Chondrocyte (in vitro differentiated cells): ENCODE data around the gene RAI1. TPM values are rescaled to one million over a fixed set of nuclear protein-coding genes. Genes with fewer than 3 reads are reported as not detected.

Source experiments
- DNase-seq: peaks from one replicate; pipeline ENCODE4 v3.0.0; 2021; ENCODE audit warnings: mixed read lengths, low spot score
- H3K27ac Mint-ChIP-seq: one replicate; pipeline ENCODE4 v1.8.0; 2021; ENCODE audit warnings: mild to moderate bottlenecking, moderate library complexity, mixed read lengths; ENCODE audit not compliant: unreplicated experiment
- H3K27me3 Mint-ChIP-seq: 2 replicates; pipeline ENCODE4 v1.8.0; 2021; ENCODE audit warnings: low read depth, mixed read lengths
- H3K36me3 Mint-ChIP-seq: 2 replicates; pipeline ENCODE4 v1.8.0; 2021; ENCODE audit warnings: low read depth, mixed read lengths
- H3K4me1 Mint-ChIP-seq: 2 replicates; pipeline ENCODE4 v1.8.0; 2021; ENCODE audit warnings: low read depth, mild to moderate bottlenecking, mixed read lengths
- H3K4me3 Mint-ChIP-seq: one replicate; pipeline ENCODE4 v1.8.0; 2021; ENCODE audit warnings: mild to moderate bottlenecking, moderate library complexity, mixed read lengths; ENCODE audit not compliant: unreplicated experiment
- H3K9me3 Mint-ChIP-seq: 2 replicates; pipeline ENCODE4 v1.8.0; 2021; ENCODE audit warnings: low read depth, mixed read lengths
- total RNA-seq: library from RNA; stranded (reverse); gene quantifications from 3 replicates; pipeline ENCODE4 v1.2.1, GENCODE V29; 2021
- TF ChIP-seq, protein P1 (sequence below): fragments of 200-600 bp; sonication (generic); IDR thresholded peaks from 2 replicates; pipeline ENCODE4 v1.5.0; 2021; ENCODE audit warnings: antibody characterized with exemption, mild to moderate bottlenecking, moderate library complexity

Gene RAI1
- total RNA-seq, 1 donor from 2014 or later, result 28.7 TPM

DNA sequence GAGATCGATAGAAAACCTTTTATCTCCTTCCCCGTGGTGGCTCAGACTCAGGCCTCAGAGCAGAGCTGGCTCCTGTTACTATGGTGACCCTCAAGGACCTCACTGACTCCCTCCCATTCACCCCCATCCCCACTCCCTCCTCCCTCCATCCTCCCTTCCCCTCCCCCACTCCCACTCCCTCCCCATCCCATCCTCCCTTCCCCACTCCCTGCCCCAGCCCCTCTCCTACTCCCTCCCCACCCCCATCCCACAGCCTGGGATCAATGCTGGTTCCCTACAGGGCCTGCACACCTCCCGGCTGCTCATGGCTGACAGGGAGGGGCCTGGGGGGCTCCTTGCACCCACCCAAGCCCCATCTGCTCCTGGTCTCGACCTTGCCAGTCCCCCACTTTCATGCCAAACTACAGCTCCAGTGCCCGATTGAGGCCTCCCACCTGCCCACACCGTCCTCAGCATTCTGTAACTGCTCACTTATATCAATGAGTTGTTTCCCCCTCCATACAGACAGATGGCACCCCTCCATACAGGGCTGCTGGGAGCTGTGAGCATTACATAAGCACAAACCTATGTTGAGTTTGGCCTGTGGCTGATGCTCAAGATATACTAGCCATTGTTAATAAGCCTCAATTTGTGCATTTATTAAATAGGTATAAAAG lies 11.6 kb upstream of the RAI1 start:
- TF ChIP-seq, protein P1, sequence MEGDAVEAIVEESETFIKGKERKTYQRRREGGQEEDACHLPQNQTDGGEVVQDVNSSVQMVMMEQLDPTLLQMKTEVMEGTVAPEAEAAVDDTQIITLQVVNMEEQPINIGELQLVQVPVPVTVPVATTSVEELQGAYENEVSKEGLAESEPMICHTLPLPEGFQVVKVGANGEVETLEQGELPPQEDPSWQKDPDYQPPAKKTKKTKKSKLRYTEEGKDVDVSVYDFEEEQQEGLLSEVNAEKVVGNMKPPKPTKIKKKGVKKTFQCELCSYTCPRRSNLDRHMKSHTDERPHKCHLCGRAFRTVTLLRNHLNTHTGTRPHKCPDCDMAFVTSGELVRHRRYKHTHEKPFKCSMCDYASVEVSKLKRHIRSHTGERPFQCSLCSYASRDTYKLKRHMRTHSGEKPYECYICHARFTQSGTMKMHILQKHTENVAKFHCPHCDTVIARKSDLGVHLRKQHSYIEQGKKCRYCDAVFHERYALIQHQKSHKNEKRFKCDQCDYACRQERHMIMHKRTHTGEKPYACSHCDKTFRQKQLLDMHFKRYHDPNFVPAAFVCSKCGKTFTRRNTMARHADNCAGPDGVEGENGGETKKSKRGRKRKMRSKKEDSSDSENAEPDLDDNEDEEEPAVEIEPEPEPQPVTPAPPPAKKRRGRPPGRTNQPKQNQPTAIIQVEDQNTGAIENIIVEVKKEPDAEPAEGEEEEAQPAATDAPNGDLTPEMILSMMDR, result no peak
- H3K4me3 Mint-ChIP-seq, result no peak overlapping the region
- peaks cover 6% of the 10 kb centered on the region for H3K4me1 Mint-ChIP-seq
- no peak for DNase-seq
- no peaks in the 10 kb centered on the region for H3K9me3 Mint-ChIP-seq
- H3K36me3 Mint-ChIP-seq, result no peaks in the 10 kb centered on the region
- no peak overlapping the region for H3K27ac Mint-ChIP-seq
- H3K27me3 Mint-ChIP-seq, result no peaks in the 10 kb centered on the region

DNA sequence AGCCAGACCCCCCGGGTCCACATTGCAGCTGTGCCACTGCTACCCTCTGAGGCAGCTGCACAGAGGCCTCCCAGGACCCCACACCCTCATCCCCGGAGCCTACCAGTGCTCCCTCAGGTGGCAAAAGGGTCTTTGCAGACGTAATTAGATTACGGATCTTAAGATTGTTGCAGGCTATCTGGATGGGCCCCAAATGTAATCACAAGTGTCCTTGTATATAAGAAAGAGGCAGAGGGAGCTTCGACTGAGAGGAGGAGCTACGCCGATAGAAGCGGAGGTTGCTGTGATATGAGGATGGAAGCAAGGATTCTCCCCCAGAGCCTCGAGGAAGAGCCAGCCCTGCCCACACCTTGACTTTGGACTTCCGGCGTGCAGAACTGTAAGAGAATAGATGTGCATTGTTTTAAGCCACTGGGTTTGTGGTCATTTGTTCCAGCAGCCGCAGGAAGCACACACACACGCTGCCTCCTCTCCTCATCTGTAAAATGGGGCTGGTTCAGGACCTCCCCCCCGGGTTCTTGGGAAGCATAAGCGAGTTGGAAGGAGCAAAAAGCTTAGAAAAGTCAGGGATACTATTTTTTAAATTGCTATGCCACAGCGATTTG lies 10.5 kb upstream of the RAI1 start:
- H3K4me3 Mint-ChIP-seq, result no peak overlapping the region
- TF ChIP-seq, protein P1, result no peak
- DNase-seq, result no peak
- H3K36me3 Mint-ChIP-seq, result no peaks in the 10 kb centered on the region
- no peaks in the 10 kb centered on the region for H3K9me3 Mint-ChIP-seq
- H3K27me3 Mint-ChIP-seq, result no peaks in the 10 kb centered on the region
- peaks cover 6% of the 10 kb centered on the region for H3K4me1 Mint-ChIP-seq
- H3K27ac Mint-ChIP-seq, result no peak overlapping the region

DNA sequence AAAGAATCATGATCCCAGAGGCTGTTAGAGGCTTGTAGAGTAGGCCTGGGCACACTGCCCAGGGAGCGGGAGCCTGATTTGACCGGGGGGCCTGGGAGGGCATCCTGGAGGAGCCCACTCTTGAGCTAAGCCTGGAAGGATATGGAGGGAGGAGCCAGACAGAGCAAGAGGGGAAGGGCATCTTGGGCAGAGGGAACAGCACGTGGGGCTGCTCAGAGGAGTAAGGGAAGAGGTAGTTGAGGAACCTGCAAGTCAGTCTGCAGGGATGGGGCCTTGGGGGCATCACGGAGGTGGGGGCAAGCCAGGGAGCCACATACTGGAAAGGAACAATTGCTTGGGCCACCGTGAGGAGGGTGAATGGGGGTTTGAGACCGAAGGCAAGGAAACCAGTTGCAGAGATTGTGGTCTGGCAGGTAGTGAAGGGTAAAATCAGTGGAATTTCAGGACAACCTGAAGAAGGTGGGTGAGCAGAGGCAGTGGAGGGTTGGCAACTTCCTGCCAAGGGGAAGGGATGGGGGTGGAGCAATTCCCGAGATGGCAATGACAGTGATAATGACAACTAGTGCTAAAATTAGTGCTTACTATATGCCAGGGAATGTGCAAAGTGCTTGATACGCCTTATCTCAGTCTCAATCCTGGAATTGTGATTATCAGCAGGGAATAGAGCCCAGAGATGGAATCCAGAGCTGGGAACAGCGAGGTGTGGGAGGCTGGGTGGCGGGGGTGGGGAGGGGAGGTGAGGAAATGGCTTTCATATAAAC lies 9.7 kb upstream of the RAI1 start:
- H3K4me3 Mint-ChIP-seq, result no peak overlapping the region
- no peak overlapping the region for H3K27ac Mint-ChIP-seq
- no peaks in the 10 kb centered on the region for H3K9me3 Mint-ChIP-seq
- no peaks in the 10 kb centered on the region for H3K27me3 Mint-ChIP-seq
- TF ChIP-seq, protein P1, result no peak
- DNase-seq, result no peak
- no peaks in the 10 kb centered on the region for H3K36me3 Mint-ChIP-seq
- H3K4me1 Mint-ChIP-seq, result peaks cover 14% of the 10 kb centered on the region

DNA sequence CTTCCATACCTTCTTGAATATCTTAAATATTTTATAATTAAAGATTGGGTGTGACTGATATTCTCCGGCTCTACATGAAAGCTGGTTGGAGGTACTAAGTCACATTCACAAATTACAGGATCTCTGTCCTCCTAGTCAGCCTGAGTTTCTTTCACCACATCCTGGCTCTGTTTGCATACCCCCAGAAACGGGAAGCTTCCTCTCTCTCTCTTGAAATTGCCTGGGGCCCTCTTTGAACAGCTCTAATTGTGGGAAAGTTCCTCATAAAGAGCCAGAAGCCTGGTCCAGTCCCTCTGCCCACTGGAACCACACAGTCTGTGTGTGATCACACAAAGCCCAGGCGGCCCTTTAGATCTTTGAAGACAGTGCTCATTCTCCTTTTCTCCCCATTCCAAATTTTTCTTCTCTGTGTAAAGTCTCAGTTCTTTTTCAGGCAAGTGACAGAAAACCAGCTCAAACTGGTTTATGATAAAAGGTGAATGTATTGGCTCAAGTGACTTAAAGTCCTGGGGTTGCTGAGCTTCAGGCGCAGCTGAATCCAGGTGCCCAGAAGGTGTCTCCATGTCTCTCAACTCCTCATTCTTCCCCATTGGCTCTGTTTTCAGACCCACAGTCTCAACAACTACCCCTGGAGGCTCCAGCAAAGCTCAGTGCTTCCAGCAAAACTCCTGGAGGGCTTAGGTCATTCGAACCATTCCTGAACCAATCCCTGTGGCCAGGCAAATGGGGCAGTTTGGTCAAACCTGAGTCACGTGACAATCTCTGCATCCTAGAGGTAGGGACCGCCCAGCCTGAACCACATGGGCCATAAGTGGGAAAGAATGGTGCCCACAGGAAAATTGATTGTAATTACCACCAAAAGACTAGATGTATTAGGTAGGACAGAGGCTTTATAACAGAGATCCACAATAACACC lies 8.5 kb upstream of the RAI1 start:
- H3K27me3 Mint-ChIP-seq, result no peaks in the 10 kb centered on the region
- H3K4me1 Mint-ChIP-seq, result peaks cover 14% of the 10 kb centered on the region
- no peak overlapping the region for H3K4me3 Mint-ChIP-seq
- no peak for DNase-seq
- no peaks in the 10 kb centered on the region for H3K9me3 Mint-ChIP-seq
- no peak overlapping the region for H3K27ac Mint-ChIP-seq
- TF ChIP-seq, protein P1, result no peak
- H3K36me3 Mint-ChIP-seq, result no peaks in the 10 kb centered on the region

DNA sequence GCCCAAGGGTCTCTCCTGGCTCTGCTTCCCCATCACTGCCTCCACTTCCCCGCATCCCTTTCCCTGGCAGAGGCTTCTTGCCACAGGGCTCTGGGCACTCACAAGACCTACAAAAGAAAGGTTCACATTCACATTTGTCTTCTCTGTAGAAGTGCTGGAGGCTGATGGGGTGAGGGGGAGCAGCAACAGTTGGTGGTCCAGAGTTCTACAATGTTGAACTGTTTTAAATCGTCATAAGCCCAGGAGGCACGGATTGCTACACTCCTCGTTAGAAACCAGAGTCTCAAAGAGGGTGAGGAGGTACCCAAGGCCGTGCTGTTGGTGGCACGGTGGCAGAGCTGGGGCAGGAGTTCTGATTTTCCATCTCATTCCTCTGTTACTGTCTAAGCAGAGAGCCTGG lies 5.8 kb upstream of the RAI1 start:
- Mint-ChIP-seq H3K27ac (no peak overlapping the region), H3K4me1 (peaks cover 14% of the 10 kb centered on the region), H3K27me3 (peaks cover 4% of the 10 kb centered on the region), H3K4me3 (no peak overlapping the region), H3K9me3 (no peaks in the 10 kb centered on the region), H3K36me3 (no peaks in the 10 kb centered on the region)
- TF ChIP-seq, protein P1, result no peak
- DNase-seq, result no peak
